Measurements from ENCODE around the gene GAN.
A peak's percentile ranks its signal among the peaks of the same experiment; 100 is the strongest.
"Not testable (repeated sequence)": the region's sequence is repeated elsewhere in the genome, so short reads cannot be mapped to it uniquely, and the experiment has no call there.

GAN gene

GRCh38 chr16:81397879-81398520, 83.2 kb downstream of the GAN start:
- DNase-seq (ENCODE audit: low read depth), result no peak

- no peak for DNase-seq (ENCODE audit: low read depth)
Measured at GRCh38 chr16:81399909-81400308, 85.1 kb downstream of the GAN start.

- no peak for DNase-seq (ENCODE audit: low read depth)
Measured at GRCh38 chr16:81401035-81401950, 86.5 kb downstream of the GAN start.

GRCh38 chr16:81403208-81403600, 88.4 kb downstream of the GAN start:
- DNase-seq (ENCODE audit: low read depth), result no peak

GRCh38 chr16:81403601-81404391, 89.0 kb downstream of the GAN start:
- peak; percentile 75 for DNase-seq (ENCODE audit: low read depth)

GRCh38 chr16:81405002-81405401, 90.2 kb downstream of the GAN start:
- DNase-seq (ENCODE audit: low read depth), result not testable (repeated sequence)

- no peak for DNase-seq (ENCODE audit: low read depth)
Measured at GRCh38 chr16:81405702-81406113, 90.9 kb downstream of the GAN start.

GRCh38 chr16:81408409-81408950, 93.7 kb downstream of the GAN start:
- no peak for DNase-seq (ENCODE audit: low read depth)

GRCh38 chr16:81409016-81409556, 94.3 kb downstream of the GAN start:
- DNase-seq (ENCODE audit: low read depth), result no peak

GRCh38 chr16:81410643-81411293, 96.0 kb downstream of the GAN start:
- DNase-seq (ENCODE audit: low read depth), result no peak

GRCh38 chr16:81413245-81413990, 98.7 kb downstream of the GAN start:
- no peak for DNase-seq (ENCODE audit: low read depth)

GRCh38 chr16:81415751-81416150, 101.0 kb downstream of the GAN start:
- DNase-seq (ENCODE audit: low read depth), result no peak

GRCh38 chr16:81416749-81417148, 102.0 kb downstream of the GAN start:
- no peak for DNase-seq (ENCODE audit: low read depth)

- DNase-seq (ENCODE audit: low read depth), result no peak
Measured at GRCh38 chr16:81417210-81417609, 102.4 kb downstream of the GAN start.

- no peak for DNase-seq (ENCODE audit: low read depth)
Measured at GRCh38 chr16:81419806-81420205, 105.0 kb downstream of the GAN start.

- no peak for DNase-seq (ENCODE audit: low read depth)
Measured at GRCh38 chr16:81421126-81421525, 106.4 kb downstream of the GAN start.

GRCh38 chr16:81421536-81421935, 106.8 kb downstream of the GAN start:
- no peak for DNase-seq (ENCODE audit: low read depth)

- not testable (repeated sequence) for DNase-seq (ENCODE audit: low read depth)
Measured at GRCh38 chr16:81422153-81422552, 107.4 kb downstream of the GAN start.

- DNase-seq (ENCODE audit: low read depth), result peak; percentile 6
Measured at GRCh38 chr16:81424771-81425170, 110.0 kb downstream of the GAN start.

GRCh38 chr16:81427219-81427618, 112.5 kb downstream of the GAN start:
- DNase-seq (ENCODE audit: low read depth), result no peak

GRCh38 chr16:81429045-81429521, 114.3 kb downstream of the GAN start:
- no peak for DNase-seq (ENCODE audit: low read depth)

Data from activated T-cell treated with anti-CD3 and anti-CD28 coated beads for 48 hours (primary cell).